AG04450 (cell line): ENCODE results near the gene GPR75. TPM values are rescaled to one million over a fixed set of nuclear protein-coding genes. Genes with fewer than 3 reads are reported as not detected.
"Not testable (repeated sequence)": the region's sequence is repeated elsewhere in the genome, so short reads cannot be mapped to it uniquely, and the experiment has no call there.

Experiments
- CTCF ChIA-PET: fragments of 300-600, 350-600 bp; formaldehyde crosslinking; extraction: SDS; loops from one replicate; lab custom pipeline; 2022; ENCODE audit warnings: antibody characterized with exemption, inconsistent platforms; lab: Charles Lee
- POLR2A ChIA-PET: fragments of 350-600 bp; formaldehyde crosslinking; extraction: SDS; loops from one replicate; lab custom pipeline; 2021; ENCODE audit warnings: antibody characterized with exemption, inconsistent platforms; lab: Yijun Ruan, JAX
- DNase-seq: peaks from one replicate; pipeline ENCODE4 v3.0.0-alpha.2; 2011; ENCODE audit warnings: low read depth, low spot score
- H3K27ac ChIP-seq: one replicate; pipeline ENCODE4 v1.5.1; 2012; ENCODE audit warnings: low read depth, low read length, control low read depth
- H3K27me3 ChIP-seq: one replicate; pipeline ENCODE4 v1.6.0; 2012; ENCODE audit warnings: low read length; ENCODE audit not compliant: control insufficient read depth, insufficient read depth
- H3K4me3 ChIP-seq: 2 replicates; pipeline ENCODE4 v1.5.1; 2011; ENCODE audit warnings: mild to moderate bottlenecking, low read depth, low read length, control low read depth
- H3K9me3 ChIP-seq: 2 replicates; pipeline ENCODE4 v1.5.1; 2012; ENCODE audit warnings: low read length; ENCODE audit not compliant: control insufficient read depth, insufficient read depth
- CTCF ChIP-seq: IDR thresholded peaks from 2 replicates; pipeline ENCODE4 v1.5.1; 2011; ENCODE audit warnings: low read depth, low read length, control low read depth, inconsistent platforms
- polyA plus RNA-seq: library from polyadenylated mRNA; depleted of rRNA; stranded (reverse); fragments of >200 nt; gene quantifications from 2 replicates; pipeline ENCODE4 v1.2.3, GENCODE V29; 2011

GPR75 gene
- polyA plus RNA-seq, 1 experiment, result 2.0 TPM

GRCh38 chr2:53856272-53856671 is 3.5 kb downstream of the GPR75 start:
- H3K27ac ChIP-seq, result no peak overlapping the region
- no peaks in the 10 kb centered on the region for H3K27me3 ChIP-seq
- H3K9me3 ChIP-seq, result no peaks in the 10 kb centered on the region
- DNase-seq, result no peak
- H3K4me3 ChIP-seq, result no peak overlapping the region
- no peak for TF ChIP-seq CTCF
- CTCF ChIA-PET, result interaction anchor here (0.7 kb wide), 1 partner anchor 28 kb away, joined by 3 read pairs; no protein-coding TSS in a partner anchor
- POLR2A ChIA-PET, result no interaction called here

- ChIA-PET POLR2A (no interaction called here), CTCF (no interaction called here)
- no peak for TF ChIP-seq CTCF
- no peak for DNase-seq
- Histone ChIP-seq H3K9me3 (no peaks in the 10 kb centered on the region), H3K27me3 (no peaks in the 10 kb centered on the region), H3K4me3 (no peak overlapping the region), H3K27ac (no peak overlapping the region)
These were observed 5.1 kb downstream of the GPR75 start for GRCh38 chr2:53854678-53855077.

- ChIA-PET POLR2A (no interaction called here), CTCF (no interaction called here)
- DNase-seq, result no peak
- Histone ChIP-seq H3K4me3 (no peak overlapping the region), H3K27ac (no peak overlapping the region), H3K9me3 (no peaks in the 10 kb centered on the region), H3K27me3 (no peaks in the 10 kb centered on the region)
- no peak for TF ChIP-seq CTCF
These were observed 7.2 kb downstream of the GPR75 start for GRCh38 chr2:53852532-53852931.

GRCh38 chr2:53851052-53851757 is 8.6 kb downstream of the GPR75 start:
- POLR2A ChIA-PET, H3K27me3 ChIP-seq, DNase-seq: not testable (repeated sequence)

GRCh38 chr2:53848062-53848461 is 11.7 kb downstream of the GPR75 start:
- CTCF ChIA-PET, result no interaction called here
- POLR2A ChIA-PET, result interaction anchor here (0.6 kb wide), 1 partner anchor 770 kb away, joined by 3 read pairs; no protein-coding TSS in a partner anchor
- no peaks in the 10 kb centered on the region for H3K9me3 ChIP-seq
- no peak for DNase-seq
- TF ChIP-seq CTCF, result no peak
- no peaks in the 10 kb centered on the region for H3K27me3 ChIP-seq
- H3K4me3 ChIP-seq, result no peak overlapping the region
- no peak overlapping the region for H3K27ac ChIP-seq

More at GRCh38 chr2:53851052-53851757, 8.6 kb downstream of the GPR75 start:
- H3K9me3 ChIP-seq, H3K4me3 ChIP-seq, H3K27ac ChIP-seq, CTCF ChIA-PET: not testable (repeated sequence)
